AG09309 (cell line): ENCODE results near the gene TEX264.

Experiments
- DNase-seq: peaks from one replicate; pipeline ENCODE4 v3.0.0-alpha.2; 2010; ENCODE audit warnings: low read depth
- H3K4me3 ChIP-seq: 2 replicates; pipeline ENCODE4 v1.5.1; 2011; ENCODE audit warnings: mild to moderate bottlenecking, low read depth, low read length, moderate library complexity; ENCODE audit not compliant: control insufficient read depth
- CTCF ChIP-seq: IDR thresholded peaks from 2 replicates; pipeline ENCODE4 v1.5.1; 2011; ENCODE audit warnings: mild to moderate bottlenecking, low read depth, low read length, inconsistent platforms; ENCODE audit not compliant: insufficient read depth, control insufficient read depth; ENCODE audit errors: missing control alignments

The TEX264 gene, protein sequence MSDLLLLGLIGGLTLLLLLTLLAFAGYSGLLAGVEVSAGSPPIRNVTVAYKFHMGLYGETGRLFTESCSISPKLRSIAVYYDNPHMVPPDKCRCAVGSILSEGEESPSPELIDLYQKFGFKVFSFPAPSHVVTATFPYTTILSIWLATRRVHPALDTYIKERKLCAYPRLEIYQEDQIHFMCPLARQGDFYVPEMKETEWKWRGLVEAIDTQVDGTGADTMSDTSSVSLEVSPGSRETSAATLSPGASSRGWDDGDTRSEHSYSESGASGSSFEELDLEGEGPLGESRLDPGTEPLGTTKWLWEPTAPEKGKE

GRCh38 chr3:51670823-51671733, at the start of gene TEX264:
Gene TEX264 (plus strand): TSS chr3:51671252. CDS start chr3:51674305, 3,053 bp downstream.
- peak within 1 kb of the TSS; percentile 87 for H3K4me3 ChIP-seq
- DNase-seq = peak; percentile 25
- no peak for TF ChIP-seq CTCF

DNA sequence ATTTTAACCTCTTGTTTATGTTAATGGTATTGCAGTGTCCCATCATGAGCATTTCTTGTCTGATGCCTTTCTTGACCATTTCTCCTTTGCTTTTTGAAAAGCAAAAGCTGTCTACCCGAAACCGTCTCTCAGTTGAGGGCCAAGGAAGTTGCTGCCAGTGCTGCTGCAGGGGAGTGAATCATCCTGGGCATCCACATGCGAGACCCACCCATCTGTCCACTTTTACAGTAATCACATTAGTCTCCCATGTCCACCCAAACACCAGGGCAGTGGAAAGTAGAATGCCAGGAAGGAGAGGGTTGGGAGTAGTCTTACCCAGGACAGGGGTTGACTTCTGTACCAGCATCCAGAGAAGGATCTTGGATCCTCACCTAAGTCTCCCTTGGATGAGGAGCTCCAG, 48.6 kb upstream of the TEX264 start:
- no peak overlapping the region for H3K4me3 ChIP-seq
- TF ChIP-seq CTCF = no peak
- DNase-seq = peak; percentile 3

- DNase-seq = peak; percentile 37
- no peak overlapping the region for H3K4me3 ChIP-seq
- TF ChIP-seq CTCF = no peak
Observed at GRCh38 chr3:51622868-51623267, 48.2 kb upstream of the TEX264 start.

DNA sequence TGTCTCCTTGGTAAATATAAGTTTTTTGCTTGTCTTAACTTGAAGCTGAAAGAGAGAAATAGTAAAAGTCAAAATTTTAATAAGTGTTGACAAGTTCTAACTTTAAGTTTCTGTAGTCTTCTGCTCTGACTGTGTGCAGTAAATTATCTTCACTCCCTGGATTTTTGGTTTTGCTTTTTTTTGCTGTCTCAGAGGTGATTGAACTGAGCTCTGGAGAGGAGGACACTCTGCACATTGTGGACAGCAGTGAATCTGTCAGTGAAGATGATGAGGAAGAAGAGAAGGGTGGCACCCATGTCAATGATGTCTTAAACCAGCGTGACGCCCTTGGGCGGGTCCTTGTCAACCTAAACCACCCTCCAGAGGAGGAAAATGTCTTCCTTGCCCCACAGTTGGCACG, 40.5 kb upstream of the TEX264 start:
- no peak for DNase-seq
- H3K4me3 ChIP-seq = no peak overlapping the region
- no peak for TF ChIP-seq CTCF

DNA sequence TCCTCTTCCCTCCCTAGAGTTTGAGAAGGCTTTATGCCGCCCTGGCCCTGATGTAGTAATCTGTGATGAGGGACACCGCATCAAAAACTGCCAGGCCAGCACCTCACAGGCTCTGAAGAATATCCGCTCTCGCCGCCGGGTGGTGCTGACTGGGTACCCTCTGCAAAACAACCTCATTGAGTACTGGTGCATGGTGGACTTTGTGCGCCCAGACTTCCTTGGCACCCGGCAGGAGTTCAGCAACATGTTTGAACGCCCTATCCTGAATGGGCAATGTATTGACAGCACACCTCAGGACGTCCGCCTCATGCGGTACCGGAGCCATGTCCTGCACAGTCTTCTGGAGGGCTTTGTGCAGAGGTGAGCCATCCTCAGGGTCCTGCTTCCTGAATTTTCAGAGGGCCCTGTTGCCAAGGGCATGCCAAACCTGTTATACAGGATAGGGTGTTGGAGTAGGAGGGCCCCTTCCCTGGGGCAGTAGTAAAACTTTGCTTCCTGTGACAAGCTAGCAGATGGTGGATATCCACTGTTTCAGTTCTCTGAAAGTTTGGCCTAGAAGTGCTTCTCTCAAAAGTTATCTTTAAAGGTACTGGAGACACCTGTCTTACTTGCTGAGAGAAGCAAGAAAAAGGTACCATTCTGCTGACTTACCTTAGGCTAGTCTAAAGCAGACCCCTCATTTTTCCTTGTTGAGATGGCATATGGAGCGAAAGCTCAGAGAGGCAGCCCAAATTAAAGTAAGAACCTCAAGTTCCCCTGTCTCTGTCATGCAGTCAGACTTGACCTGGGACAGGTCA, 33.7 kb upstream of the TEX264 start:
- no peak for TF ChIP-seq CTCF
- no peak overlapping the region for H3K4me3 ChIP-seq
- DNase-seq = no peak

- TF ChIP-seq CTCF = peak; percentile 83
- no peak overlapping the region for H3K4me3 ChIP-seq
- DNase-seq = peak; percentile 8
Observed at GRCh38 chr3:51637941-51638471, 33.0 kb upstream of the TEX264 start.
